ENCODE measurements around the gene PI16.

The PI16 gene

DNA sequence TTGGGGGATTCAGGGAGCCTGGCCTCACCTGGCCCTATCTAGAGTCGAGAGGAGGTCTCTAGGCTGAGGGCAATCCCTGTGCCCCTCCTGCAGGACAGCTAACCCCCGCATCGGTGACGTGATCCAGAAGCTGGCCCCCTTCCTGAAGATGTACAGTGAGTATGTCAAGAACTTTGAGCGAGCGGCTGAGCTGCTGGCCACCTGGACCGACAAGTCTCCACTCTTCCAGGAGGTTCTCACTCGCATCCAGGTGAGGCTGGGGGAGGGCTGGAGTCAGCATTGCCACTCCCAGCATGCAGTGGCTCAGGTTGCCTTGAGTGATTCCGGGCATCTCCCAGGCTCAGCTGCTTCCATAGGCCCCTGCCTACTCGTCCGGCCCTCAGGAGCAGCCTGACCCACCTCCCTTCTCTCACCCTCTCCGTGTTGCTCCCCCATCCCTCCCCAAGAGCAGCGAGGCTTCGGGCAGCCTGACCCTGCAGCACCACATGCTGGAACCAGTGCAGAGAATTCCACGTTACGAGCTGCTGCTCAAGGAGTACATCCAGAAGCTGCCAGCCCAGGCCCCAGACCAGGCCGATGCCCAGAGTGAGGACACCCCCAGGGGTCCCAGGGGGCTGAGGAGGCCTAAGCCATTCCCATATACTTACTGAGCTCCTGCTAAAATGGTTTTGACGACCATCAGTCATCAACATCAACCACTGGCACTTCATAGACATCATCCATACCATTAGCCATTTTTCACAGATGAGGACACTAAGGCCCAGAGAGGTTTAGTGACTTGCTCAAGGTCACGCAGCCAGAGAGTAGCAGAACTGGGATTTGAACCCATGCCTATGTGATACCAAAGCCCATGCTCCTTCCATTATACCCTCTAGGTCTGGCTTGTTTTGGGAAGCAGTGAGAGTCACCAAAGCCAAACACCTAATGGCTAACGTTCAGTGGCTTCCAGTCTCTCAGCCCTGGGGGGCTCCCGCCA lies 59.3 kb downstream of the PI16 start:
- no peak overlapping the region for H4K12ac ChIP-seq (ENCODE audit: low read depth, low read length)
- no peak for DNase-seq
- no peak overlapping the region for H4K91ac ChIP-seq (ENCODE audit: low read depth, low read length)
- H2AK5ac ChIP-seq (ENCODE audit: low read length): no peak overlapping the region
- H3K27ac ChIP-seq (ENCODE audit: low read depth, low read length): no peak overlapping the region
- no peak overlapping the region for H2AFZ ChIP-seq (ENCODE audit: insufficient read depth, low read length, poor library complexity)
- no peak overlapping the region for H3K4me3 ChIP-seq (ENCODE audit: low read depth, low read length)
- H3K14ac ChIP-seq (ENCODE audit: low read length): no peak overlapping the region
- H3K9ac ChIP-seq (ENCODE audit: low read length): no peak overlapping the region
- H3K4me1 ChIP-seq (ENCODE audit: control insufficient read depth in 1 of 2, insufficient read depth in 2 of 2, low read length in 2 of 2): no peaks in the 10 kb centered on the region
- no peaks in the 10 kb centered on the region for H3K9me3 ChIP-seq (ENCODE audit: insufficient read depth, low read depth, low read length)
- H2BK120ac ChIP-seq (ENCODE audit: insufficient read depth, low read length, poor library complexity): no peak overlapping the region
- H3K18ac ChIP-seq (ENCODE audit: low read length): no peak overlapping the region
- no peak overlapping the region for H3K4ac ChIP-seq (ENCODE audit: low read depth, low read length)
- no peaks in the 10 kb centered on the region for H3K79me1 ChIP-seq (ENCODE audit: low read length)
- H3K23ac ChIP-seq (ENCODE audit: low read length): no peak overlapping the region
- no CpG with 5 or more reads among the region's 21 CpGs for WGBS (ENCODE audit: extremely low coverage, insufficient coverage, insufficient read length)
- no peak overlapping the region for H3K4me2 ChIP-seq (ENCODE audit: low read length)
- no peak overlapping the region for H4K8ac ChIP-seq (ENCODE audit: low read depth, low read length)
- no peaks in the 10 kb centered on the region for H3K36me3 ChIP-seq (ENCODE audit: control insufficient read depth in 1 of 2, insufficient read depth in 2 of 2, low read length in 2 of 2)
- H2BK12ac ChIP-seq (ENCODE audit: low read length): no peak overlapping the region
- no peaks in the 10 kb centered on the region for H3K27me3 ChIP-seq (ENCODE audit: insufficient read depth, low read length)
- H3K79me2 ChIP-seq (ENCODE audit: control insufficient read depth, insufficient read depth, low read length, poor library complexity): no peaks in the 10 kb centered on the region
- no peak overlapping the region for H2BK5ac ChIP-seq (ENCODE audit: low read depth, low read length, poor library complexity)
